ENCODE results near the gene IRS1. TPM values are rescaled to one million over a fixed set of nuclear protein-coding genes. Genes with fewer than 3 reads are reported as not detected.

Gene IRS1
- total RNA-seq, 1 donor from 2014 or later: 6.3 TPM

DNA sequence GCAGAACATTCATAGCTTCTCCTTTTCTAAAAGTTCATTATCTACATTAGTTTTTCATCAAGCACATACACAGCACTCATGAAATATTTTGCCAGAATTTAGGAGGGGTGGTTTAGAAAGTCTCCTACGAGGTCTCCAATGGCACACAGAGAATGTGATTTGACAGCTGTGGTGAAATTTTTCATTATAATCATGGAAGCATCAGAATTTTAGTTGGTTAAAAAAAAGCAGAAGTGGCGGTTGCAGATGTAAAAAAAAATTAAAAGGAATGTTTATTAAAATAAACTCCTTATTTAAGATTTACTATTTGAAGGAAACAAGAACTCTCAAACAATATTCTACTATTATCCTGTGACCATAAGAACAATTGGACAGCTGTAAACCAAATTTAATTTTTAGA lies 25.4 kb upstream of the IRS1 start:
- intact Hi-C loops (cut with micrococcal nuclease): no loop called here

DNA sequence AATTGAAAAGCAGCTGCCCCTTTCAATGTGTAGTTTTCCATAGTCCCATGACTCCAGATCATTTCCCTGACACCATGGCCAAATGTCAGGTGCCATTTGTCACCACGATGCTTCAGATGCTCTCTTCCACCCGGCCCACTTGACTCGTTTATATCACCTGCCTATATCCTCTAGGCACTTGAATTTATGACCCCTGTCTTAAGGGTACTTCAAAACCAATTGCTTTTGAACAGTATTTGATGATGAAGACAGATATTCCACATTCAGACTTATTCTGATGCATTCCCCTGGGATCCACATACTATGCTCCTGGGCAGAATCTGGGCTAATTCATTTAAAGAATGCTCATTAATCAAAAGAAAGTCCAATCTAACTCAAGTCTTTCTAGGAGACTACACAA lies 19.3 kb upstream of the IRS1 start:
- intact Hi-C loops (cut with micrococcal nuclease): no loop called here

DNA sequence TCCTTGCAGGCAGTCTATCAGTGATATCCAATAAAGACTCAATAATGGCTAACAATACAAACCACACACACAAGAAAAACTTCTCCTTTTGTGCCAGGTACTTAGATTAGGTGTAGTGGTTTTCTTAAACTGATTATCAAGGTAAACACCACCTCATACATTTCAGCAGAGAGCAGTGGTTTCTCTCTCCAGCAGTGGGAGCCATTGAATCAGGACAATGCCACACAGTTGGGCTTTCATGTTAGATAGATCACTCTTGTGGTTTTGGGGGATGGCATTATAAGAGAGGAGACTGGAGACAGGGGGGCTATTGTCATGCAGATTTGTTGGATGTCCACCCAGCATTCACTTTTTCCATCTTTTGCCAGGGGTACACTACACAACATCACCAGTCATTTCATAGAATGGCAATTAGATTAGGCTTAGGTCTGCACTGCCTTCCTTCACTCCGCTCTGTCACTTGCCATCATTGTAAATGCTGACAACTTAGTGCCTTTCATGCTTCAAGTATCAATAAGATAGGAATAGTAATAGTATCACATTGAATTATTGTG lies 13.6 kb upstream of the IRS1 start:
- intact Hi-C loops (cut with micrococcal nuclease): no loop called here

DNA sequence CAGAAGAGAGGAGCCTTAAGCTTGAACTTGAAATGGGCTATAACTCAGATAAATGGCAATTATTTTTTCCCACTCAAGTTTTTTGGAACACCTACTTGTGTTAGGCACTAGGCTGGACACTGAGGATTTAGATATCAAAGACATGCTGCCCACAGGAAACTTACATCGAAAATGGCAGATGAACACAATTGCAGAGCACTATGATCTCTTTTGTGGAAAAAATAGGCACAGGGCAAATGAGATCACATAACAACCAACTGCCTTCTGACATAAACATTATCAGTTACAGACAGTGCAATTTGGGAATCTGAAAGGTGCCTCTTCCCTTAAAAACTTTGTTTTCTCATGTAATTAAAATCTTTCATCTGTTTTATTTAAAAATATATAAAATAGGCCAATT lies 3.8 kb upstream of the IRS1 start:
- intact Hi-C loops (cut with micrococcal nuclease): loop anchor here (5.0 to 10.0 kb wide), 2 partner anchors 434 to 489 kb away; no protein-coding TSS in a partner anchor

DNA sequence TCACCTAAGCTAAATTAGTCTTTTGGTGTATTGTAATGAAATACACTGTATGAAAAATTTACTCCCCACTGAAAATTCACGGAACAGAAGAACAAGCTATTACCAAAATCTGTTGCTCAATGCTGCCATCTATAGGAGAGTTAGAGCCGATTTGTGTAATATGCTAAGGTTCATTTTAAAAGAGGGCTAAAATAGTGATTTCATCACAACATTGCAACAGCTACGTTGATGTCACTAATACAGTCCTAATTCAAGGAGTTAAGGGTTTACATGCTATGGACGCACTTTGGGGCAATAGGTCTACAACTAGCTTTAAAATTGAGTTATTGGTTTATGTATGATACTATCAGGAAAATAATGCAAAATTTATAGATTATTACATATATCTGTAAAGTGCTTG lies 3.0 kb upstream of the IRS1 start:
- intact Hi-C loops (cut with micrococcal nuclease): loop anchor here (1.0 to 10.0 kb wide), 11 partner anchors 9 to 1134 kb away; no protein-coding TSS in a partner anchor

DNA sequence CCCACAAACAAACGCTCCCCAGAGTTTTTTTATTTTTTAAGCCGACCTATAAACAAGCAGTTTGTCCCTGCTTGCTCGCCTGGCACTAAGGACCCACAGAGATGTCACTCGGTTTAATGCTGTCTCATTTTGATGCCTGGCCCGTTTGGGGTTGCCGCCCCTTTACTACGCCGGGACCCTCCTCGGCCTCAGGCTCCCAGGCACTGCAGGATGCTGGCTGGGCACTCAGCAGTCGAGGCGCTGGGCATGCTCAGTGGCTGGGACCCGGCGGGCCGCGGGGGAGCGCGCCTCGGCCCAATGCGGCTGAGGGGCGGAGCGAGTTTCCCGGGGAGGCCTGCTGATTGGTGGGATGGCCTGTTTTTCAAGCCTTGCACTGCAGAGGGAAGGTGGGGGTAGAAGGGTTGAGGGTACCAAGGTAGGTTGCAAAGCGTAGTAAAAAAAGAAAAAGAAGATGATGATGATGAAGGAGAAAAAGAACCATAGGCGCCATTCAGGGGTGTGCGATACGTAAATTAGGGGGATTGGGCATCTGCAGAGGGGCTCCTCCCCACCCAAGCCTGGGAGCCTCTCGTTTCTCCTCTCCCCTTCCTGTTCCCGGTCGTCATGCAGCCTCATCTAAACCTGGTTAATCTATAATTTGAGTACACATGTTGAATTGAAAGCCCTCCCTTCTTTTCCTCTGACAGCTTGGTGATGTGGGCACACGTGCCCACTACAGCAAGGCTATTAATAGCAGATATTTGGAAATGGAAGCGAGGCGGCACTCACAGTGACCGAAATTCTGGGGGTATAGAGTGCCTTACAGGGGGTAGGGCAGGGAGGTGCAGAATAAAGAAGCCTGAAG lies 1.5 kb upstream of the IRS1 start:
- intact Hi-C loops (cut with micrococcal nuclease): loop anchor here (2.0 to 10.0 kb wide), 3 partner anchors 436 to 812 kb away; no protein-coding TSS in a partner anchor

DNA sequence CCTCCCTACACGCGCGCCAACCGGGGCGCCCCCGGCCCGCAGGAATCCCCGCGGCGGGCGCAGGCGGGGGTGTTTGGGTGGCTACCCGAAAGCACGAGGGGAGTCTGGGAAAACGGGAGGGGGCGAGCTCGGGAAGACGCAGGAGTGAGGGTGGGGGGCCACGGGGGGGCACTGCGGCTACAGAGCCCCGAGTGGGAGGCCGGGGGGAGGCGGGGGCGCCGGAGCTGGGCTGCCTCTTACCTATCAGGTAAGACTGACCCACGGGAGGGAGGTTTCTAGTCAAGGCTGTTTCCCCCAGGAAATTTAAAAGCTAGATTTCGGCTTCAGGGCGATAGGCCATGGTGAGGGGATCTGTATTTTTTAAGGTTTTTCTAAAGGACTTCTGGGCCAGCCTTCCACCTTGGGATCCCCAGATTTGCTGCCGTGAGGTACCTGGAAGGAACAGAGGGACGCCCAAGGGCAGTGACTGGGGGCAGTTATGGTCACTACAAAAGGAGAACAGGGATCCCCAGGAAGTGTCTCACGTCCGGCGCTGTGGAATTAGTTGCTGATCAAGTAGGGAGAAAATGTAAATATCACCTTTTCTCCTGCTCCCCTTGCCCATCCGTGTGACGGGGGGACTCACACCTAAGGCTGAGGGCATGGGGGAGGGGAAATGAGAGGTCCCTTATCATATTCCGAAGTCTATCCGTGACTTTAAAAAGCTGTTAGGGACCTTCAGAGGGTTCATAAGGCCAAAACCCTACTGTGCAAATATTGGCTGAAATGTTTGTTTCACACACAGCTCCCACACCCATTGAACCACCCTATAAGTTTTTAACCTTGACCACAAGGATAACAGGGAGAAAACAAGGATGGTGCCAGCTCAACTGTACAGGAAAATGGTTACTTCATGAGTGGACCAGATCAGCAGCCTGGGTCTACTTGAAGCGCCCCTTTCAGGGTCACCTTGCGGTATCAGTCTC lies 638 bp upstream of the IRS1 start:
- intact Hi-C loops (cut with micrococcal nuclease): loop anchor here (1.0 to 10.0 kb wide), 8 partner anchors 9 to 1875 kb away; partner anchors contain the start of gene MFF

DNA sequence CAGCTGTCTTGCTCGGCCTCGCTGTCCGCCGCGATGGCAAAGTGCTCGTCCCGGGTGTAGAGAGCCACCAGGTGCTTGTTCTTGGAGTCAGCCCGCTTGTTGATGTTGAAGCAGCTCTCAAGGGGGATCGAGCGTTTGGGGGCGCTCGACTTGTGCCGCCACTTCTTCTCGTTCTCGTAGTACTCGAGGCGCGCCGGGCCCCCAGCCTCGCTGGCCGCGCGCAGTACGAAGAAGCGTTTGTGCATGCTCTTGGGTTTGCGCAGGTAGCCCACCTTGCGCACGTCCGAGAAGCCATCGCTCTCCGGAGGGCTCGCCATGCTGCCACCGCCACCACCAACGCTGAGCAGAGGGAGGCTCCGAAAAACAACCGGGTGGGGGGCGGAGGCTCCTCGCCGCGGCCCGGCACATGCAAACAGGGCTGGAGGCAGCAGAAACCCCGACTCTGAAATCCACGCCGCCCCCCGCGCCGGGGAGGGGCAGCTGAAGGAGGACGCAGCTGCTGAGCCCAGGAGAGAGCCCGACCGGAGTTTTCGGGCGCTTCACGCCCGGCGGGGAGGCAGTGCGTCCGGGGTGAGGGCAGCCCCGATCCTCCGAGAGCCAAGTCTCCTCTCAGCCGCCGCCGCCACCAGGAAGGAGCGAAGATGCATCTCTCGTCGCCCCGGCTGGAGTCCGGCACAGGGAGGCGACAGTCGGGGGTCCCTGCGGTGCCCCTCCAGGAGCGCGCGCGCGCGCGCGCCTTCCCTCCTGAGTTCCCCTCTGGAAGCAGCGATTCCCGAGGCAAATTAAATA lies 1.0 kb downstream of the IRS1 start:
- intact Hi-C loops (cut with micrococcal nuclease): loop anchor here (1.0 to 10.0 kb wide), 5 partner anchors 7 to 1874 kb away; partner anchors contain the start of gene MFF

DNA sequence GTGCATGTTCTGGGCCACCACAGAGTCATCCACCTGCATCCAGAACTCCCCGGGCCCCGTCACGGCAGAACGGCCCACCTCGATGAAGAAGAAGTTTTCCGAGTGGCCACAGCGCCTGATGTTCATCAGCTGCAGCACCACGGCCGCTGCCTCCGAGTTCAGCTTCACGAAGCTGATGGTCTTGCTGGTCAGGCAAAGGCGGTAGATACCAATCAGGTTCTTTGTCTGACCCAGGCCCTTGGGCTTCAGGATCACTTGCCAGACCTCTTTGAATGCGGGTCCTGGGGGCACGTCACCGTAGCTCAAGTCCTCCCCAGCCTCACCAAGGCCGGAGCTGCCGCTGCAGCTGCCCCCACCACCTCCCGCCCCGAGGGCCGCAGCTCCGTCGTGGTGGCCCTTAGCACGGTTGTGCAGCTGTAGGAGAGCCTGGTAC lies 1.6 kb downstream of the IRS1 start:
- intact Hi-C loops (cut with micrococcal nuclease): loop anchor here (2.0 to 10.0 kb wide), 3 partner anchors 81 to 1873 kb away; partner anchors contain the start of gene MFF

DNA sequence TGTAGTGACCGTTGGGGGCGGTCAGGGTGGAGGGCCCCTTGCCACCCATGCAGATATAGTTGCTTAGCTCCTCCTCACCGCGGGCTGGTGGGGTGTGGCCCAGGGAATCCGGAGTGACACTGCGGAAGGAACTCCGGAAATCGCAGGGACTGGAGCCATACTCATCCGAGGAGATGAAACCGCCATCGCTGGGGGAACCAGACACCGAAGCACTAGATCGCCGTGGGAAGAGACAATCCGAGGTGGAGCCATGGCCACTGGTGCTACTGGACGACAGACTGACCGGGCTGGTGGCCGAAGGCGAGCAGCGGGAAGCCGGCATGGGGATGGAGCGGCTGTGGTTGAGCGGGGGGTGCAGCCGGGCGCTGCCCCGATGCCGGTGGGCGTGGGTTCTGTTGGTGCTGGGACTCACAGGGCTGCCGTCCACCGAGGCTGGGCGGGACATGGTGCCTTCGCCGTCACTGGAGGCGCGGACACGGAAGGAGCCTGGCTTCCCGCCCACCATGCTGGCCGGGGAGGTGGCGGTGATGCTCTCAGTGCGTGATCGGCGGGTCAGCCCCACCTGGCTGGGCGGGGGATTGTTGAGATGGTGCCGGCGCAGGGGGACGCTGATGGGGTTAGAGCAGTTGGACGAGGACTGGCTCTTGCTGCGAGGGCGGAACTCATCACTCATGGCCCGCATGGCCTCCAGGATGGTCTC lies 2.2 kb downstream of the IRS1 start:
- intact Hi-C loops (cut with micrococcal nuclease): loop anchor here (10.0 kb wide), 1 partner anchor 1873 kb away; no protein-coding TSS in a partner anchor

DNA sequence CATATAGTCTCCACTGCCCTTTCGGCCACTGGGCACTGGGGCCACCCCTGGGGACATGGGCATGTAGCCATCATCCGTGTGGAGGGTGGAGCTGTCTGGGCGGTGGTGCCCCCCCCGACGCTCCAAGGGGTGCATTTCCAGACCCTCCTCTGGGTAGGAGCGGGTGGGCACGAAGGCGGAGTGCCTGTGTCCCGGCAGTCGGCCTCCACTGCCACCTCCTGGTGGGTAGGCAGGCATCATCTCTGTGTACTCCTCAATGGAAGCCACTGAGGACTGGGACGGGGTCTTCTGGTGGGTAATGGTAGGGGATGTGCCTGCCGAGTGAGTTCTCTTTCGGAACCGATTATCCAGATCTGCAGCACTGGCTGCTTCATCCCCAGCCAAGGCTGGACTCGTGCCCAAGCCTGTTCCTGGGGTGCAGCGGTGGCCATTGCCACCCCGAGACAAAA lies 2.8 kb downstream of the IRS1 start:
- intact Hi-C loops (cut with micrococcal nuclease): loop anchor here (10.0 kb wide), 1 partner anchor 1872 kb away; no protein-coding TSS in a partner anchor

DNA sequence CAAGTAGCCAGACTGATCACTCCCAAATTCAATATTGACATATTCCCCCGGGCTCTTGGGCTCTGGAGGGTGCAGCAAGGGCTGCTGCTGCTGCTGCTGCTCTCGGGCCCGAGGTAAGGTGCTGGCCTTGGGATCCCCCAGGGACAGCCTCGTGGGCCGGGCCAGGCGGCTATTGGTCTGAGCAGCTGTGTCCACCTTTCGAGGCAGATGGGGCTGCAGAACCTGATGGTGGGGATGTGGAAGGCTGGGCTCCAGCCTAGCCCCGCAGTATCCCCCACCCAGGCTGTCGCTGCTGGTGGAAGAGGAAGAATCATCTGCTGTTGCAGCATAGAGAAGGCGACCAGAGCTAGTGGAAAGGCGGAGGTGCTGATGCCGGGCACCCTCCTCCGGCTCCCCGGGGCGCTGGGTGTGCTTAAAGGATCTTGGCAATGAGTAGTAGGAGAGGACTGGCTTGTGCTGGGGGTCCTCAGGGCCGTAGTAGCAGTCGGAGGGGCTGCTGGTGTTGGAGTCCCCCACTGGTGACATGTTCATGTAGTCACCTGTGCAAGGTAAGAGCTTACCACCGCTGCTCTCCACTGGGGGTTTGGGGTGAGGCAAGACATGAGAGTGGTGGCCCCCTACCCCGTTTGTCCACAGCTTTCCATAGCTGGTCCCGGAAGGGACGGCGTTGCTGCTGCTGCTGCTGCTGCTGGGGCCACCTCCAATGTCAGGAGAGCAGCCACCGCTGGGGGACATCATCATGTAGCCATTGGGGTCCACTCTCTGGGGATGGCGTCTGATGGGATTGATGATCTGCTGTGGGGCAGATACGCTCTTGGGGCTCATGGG lies 3.4 kb downstream of the IRS1 start:
- intact Hi-C loops (cut with micrococcal nuclease): loop anchor here (10.0 kb wide), 1 partner anchor 1871 kb away; no protein-coding TSS in a partner anchor

DNA sequence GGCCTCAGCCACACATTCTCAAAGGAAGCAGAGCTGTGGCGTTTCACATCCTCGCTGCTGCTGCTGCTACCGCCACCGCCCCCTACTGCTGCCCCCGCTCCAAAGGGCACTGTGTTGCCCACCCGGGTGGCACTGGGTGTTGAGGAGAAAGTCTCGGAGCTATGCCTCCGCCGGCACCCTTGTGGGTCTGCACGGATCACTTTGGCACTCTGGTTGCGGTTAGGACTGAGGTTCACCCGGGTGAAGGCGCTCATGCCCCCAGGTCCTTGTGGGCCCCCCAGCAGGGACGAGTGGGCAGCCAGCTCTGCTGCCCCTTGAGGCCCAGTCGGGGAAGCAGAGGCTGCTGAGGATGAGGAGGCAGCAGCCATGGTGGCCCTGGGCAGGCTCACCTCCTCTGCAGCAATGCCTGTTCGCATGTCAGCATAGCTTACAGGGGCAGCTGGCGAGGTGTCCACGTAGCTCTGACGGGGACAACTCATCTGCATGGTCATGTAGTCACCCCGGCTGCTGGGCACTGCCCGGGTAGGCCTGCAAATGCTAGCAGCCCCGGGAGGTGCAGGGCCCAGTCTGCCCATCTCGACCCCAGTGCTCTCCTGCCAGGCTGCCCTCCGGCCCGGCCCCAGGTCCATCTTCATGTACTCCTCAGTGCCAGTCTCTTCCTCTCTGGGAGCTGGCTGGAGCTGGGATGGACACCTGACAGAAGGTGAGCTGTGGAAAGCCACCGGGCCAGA lies 4.2 kb downstream of the IRS1 start:
- intact Hi-C loops (cut with micrococcal nuclease): loop anchor here (10.0 kb wide), 1 partner anchor 1871 kb away; no protein-coding TSS in a partner anchor

DNA sequence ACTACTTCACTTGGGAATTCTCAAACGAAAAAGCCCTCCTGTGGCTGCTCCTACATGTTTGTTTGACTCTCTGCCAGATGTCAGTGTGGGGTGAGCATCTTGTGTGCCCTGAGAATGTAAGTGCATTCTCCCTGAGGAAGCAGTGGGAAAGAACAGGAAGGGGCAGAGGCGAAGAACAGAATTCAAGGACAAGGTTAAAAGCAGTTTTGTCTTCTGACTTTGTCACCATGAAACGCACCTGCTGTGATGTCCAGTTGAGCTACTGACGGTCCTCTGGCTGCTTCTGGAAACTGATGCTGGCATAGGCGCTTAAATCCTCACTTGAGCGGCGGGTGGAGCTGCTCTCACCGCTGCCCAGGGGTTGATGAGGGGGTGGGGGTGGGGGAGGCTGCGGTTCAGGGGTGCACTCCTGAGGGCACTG lies 4.9 kb downstream of the IRS1 start:
- intact Hi-C loops (cut with micrococcal nuclease): loop anchor here (5.0 to 10.0 kb wide), 3 partner anchors 668 to 1870 kb away; partner anchors contain the start of gene DOCK10

DNA sequence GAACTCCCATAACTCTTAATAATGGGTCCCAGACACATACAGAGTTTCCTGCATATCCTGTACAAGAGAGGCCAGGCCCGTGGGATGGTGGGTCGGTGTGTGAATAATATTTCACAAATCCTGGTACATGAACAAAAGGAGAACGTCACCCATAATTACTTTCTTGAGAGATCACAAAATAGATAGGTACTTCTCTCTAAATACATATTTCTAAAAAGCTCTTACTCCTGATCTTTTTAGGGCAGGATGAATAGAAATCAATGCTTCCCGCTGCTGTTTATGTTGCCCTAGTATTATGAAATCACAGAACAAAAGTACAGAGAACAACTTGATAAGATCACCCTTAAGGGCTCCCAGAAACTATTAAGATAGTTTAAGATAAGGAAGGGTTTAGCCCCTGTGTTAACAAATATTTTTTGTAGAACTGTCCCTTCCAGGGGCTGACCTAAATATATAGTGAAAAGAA lies 5.4 kb downstream of the IRS1 start:
- intact Hi-C loops (cut with micrococcal nuclease): loop anchor here (5.0 to 10.0 kb wide), 3 partner anchors 668 to 1869 kb away; partner anchors contain the start of gene DOCK10

DNA sequence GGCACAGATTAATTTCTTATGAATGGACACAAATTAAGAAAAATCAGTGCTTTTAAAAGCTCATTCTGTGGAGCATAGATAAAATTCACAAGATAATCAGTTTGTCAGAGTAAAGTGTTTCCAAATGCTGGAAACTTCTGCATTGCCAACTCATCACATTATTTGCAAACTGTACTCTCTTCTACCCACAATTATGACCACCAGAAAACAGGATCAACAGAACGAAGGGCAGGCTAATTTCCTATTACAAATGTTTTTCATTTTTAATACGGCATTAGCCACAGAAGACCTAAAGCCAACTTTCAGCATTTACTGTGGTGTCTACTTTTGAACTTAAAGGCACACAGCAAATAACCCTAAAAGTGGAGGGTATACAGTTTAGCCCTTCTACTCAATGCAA lies 6.0 kb downstream of the IRS1 start:
- intact Hi-C loops (cut with micrococcal nuclease): loop anchor here (5.0 to 10.0 kb wide), 3 partner anchors 669 to 1869 kb away; partner anchors contain the start of gene DOCK10

DNA sequence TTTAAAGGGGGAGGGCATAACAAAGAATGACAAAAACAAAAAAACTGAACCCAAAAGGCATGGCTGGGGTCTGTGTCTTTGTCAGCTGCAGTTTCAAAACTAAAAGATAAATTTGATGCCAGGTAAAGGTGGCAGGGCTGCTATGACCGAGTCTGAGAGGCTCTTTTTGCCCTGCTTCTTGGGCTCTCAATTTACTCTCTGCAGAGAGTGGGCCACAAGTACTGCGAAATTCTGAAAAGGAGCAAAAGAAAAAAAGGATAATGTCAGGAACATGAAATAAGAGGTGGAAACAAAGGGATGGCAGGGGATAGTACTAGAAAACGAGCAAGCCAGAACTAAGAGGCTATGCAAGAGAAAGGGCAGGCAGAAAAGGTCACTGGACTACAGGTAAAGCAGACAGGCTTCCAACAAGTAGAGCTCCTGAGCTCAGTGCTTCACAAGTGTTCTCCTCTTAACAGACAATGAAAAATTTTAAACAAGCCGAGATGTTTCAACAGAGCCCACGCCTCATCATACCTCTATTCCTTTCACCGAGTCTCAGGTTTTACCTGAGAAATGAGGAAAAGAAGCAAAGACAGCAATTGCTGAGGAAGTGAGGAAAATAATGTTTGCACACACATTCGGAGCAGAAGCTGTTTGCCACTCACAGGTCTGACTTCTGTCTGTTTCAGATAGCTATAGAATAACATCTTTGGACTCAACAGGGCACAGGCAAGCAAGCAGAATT lies 7.3 kb downstream of the IRS1 start:
- intact Hi-C loops (cut with micrococcal nuclease): loop anchor here (5.0 to 10.0 kb wide), 3 partner anchors 670 to 1868 kb away; partner anchors contain the start of gene DOCK10
